GOT3 (cell line): Measurements from ENCODE around the gene DHX35.
"Not testable (repeated sequence)": the region's sequence is repeated elsewhere in the genome, so short reads cannot be mapped to it uniquely, and the experiment has no call there.

Experiments
- DNase-seq: peaks from one replicate; lab custom pipeline; 2025; ENCODE audit warnings: mixed read lengths; lab: John Stamatoyannopoulos, UW

Gene DHX35

DNA sequence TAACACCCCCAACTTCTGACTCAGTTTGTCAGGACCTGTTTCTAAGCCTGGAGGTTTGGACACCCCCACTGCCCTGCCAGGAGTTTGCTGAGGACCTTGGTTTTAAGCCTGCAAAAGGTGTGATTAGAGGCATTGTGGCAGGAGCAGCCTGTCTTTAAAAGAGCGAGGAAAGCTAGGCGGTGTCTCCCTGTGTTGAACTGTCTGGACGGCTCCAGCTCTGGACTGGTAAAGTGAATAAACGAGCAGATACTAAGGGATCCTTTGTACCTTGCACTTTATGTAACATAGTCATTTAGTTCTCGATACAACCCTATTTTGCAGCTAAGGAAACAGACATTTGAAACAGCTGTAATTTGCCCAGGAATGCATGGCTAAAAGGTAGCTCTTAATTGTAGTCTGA, 21.5 kb upstream of the DHX35 start:
- no peak for DNase-seq

DNA sequence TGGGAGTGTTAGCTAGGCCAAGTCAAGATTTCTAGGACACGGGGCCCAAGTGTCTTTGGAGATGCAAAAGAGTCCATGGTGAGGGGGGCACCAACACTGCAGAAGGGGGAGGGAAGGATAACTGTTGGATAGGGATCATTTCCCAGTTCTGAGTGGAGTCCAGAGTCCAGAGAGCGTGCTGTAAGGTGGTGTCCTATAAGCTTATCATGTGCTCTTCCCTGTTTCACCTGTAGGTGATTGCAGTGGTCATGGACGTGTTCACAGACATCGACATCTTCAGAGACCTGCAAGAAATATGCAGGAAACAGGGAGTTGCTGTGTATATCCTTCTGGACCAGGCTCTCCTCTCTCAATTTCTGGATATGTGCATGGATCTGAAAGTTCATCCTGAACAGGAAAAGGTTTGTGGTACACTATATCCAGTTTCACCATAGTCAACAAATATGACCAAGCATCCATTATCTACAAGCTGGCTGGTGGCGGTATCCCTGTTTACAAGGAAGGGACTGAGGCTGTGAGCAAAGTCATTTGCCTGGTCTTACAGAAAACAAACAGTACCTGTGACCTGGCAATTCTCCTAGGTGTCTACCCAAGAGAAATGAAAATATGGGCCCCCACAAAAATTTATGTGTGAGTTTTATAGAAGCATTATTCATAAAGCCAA, 20.3 kb upstream of the DHX35 start:
- no peak for DNase-seq

DNA sequence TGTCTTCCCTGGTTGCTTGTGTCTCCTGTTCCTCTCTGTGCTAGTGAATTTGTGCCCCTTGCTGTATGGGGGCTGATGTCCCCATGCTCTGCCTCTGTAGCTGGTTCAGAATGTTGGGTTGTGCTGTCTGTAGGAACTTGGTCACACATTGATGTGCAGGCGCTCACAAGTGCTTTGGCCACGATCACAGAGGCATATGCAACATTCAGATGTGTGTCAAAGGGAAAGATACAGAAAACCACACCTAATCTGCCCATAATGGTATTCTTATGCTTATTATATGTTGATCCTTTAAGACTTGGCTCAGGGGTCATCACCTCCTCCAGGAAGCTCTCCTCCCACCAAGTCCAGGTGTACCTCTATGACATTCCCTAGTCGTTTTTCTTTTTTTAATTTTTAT, 17.1 kb upstream of the DHX35 start:
- no peak for DNase-seq

DNA sequence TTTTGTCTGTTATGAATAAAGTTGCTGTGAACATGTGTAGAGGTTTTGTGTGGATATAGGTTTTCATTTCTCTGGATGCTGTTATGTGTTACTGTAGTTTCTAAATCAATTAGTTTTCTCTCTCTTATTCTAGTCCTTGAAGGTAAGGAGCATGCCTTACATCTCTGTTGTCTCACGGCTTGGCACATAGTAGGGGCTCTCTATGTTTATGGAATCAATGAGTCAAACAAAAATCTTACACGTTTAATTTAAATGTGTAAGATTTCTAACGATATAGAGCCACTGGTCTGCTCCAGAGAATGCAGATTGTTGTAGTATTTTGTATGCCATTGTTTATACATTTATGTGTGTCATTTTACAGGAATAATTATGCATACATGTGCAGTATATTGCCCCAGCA, 15.3 kb upstream of the DHX35 start:
- no peak for DNase-seq

DNA sequence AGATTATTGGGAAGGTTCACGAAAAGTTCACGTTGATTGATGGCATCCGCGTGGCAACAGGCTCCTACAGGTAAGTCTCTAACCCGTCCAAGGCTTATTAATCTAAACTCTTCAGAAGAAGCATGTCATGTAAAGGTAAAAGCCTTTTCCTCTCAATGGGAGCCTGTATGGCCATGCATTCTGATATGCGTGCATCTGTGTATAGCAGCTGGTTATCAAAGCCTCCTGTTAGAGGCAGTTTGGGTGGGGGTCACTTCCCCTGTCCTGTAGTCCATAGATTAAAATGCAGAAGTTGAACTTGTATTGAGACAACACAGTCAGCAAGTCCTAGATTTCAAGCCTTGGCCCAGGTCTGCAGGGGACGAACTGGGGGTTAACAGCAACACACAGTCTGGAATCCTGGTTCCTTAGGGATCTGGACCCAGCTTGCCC, 14.2 kb upstream of the DHX35 start:
- DNase-seq = no peak

DNA sequence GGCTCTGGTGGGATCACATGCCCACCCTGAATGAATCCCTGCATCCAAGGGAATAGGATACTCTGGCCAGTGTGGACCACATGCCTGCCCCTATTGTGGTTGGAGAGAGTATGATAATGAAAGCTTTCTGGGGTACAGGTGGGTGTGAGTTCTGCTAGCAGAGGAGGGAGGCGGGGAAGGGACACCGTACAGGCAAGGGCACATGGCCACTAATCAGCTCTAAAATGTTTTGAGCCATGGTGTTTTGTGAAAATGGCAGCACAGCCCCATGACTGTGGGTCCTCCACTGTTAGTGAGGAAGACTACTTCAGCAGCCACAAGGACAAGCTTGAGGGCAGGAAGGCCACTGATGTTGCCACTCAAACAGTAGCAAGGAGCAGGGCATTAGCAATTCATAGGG, 11.9 kb upstream of the DHX35 start:
- DNase-seq = no peak

DNA sequence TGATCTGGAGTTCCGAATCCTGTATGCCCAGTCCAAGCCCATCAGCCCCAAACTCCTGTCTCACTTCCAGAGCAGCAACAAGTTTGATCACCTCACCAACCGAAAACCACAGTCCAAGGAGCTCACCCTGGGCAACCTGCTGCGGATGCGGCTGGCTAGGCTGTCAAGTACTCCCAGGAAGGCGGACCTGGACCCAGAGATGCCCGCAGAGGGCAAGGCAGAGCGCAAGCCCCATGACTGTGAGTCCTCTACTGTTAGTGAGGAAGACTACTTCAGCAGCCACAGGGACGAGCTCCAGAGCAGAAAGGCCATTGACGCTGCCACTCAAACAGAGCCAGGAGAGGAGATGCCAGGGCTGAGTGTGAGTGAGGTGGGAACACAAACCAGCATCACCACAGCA, 10.5 kb upstream of the DHX35 start:
- DNase-seq = no peak

DNA sequence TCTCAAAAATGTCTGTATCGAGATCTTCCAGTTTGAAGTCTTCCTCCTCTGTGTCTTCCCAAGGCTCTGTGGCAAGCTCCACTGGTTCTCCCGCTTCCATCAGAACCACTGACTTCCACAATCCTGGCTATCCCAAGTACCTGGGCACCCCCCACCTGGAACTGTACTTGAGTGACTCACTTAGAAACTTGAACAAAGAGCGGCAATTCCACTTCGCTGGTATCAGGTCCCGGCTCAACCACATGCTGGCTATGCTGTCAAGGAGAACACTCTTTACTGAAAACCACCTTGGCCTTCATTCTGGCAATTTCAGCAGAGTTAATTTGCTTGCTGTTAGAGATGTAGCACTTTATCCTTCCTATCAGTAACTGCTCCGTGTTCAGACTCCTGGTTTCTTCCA, 10.0 kb upstream of the DHX35 start:
- no peak for DNase-seq

DNA sequence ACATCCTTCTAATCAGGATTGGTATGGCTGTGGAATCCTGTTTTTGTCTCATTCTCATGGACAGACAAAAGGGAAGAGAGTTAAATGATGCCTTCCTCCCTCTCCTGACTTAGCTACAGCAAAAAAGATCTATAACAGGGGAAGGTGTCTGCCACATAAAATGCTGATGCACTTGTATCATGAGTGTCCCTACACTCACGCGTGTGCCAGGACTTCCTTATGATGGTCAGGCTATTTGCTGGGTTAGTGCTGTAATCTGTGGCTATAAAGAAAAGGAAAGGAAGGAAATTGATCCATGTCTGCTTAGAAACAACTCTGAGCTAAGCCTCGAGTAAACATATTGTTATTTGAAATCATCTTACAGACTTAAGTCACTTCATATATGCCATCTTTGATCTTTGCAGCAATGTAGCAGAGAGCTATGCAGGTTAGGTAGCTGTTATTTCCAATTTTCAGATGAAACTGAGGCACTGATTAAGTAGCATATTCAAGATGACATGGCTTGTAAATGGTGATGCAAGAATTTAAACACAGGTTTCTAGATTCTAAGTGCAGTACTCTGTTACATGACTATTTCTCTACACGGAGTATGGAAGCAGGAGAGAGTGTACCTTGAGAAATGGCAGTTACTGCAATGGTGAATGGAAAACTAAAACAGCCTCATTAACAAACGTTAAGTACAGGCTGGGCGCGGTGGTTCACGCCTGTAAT, 8.4 kb upstream of the DHX35 start:
- no peak for DNase-seq

DNA sequence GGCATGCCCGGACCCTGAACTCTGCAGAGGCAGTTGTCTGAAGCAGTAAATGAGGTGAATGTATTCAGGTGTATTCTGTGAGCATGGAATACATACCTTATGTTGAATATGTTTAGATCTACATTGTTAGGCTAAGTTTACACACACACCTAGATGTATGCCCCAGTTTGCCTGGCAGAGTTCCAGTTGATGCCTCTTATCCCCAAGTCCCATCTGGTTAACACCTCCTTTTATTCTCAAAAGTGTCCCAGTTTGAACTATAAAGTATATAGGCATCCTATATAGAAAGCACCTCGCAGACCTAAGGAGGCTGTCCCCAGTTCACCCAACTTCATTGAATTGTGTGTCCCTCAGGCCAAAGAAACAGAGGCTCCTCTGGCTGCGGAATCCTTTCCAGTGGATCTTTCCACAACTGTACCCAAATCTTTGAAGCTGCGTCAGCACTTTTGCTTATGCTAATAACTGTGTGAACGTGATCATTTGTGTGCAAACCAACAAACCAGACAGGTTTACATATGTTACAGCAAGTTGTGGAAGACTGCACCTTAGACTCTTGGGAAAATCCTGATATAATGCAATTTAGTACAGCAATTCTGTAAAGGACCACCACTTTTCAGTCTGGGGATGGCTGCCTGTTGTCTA, 4.8 kb upstream of the DHX35 start:
- no peak for DNase-seq

DNA sequence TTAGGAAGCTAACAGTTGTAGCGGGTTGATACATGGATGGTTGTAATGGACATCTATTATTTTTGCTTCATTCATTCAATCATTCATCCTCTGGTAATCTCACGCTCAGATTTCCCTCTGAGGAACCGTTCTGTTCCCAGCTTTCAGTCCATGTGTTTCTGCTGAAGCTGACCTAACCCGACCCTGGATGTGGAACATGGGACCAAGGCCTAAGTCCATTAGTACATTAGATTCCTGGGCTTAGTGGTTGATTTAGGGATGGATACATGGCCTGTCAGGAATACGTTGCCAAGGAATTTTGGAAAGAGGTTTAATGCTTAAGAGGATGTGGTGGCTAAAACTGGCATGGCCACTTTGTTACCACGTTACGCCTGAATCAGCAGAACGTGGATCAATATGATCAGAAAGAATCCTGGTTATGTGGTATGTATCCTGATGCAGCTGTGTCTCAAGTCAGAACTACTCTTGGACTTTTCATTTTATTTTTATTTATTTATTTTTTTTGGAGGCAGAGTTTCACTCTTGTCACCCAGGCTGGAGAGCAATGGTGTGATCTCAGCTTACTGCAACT, 4.1 kb upstream of the DHX35 start:
- no peak for DNase-seq

DNA sequence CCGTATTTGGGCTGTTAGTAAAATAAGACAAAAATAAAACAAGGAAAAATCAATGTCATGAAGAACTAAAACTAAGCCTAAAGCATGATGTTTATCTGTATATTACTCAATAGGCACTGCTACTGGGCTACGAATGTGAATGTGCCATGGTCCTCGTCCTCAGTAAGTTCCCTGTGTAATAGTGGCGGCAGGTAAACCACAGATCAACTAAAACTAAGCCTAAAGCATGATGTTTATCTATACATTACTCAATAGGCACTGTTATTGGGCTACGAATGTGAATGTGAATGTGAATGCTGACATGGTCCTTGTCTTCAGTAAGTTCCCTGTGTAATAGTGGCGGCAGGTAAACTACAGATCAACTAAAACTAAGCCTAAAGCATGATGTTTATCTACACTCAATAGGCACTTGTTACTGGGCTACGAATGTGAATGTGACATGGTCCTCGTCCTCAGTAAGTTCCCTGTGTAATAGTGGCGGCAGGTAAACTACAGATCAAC, 1.9 kb upstream of the DHX35 start:
- DNase-seq = not testable (repeated sequence)

DNA sequence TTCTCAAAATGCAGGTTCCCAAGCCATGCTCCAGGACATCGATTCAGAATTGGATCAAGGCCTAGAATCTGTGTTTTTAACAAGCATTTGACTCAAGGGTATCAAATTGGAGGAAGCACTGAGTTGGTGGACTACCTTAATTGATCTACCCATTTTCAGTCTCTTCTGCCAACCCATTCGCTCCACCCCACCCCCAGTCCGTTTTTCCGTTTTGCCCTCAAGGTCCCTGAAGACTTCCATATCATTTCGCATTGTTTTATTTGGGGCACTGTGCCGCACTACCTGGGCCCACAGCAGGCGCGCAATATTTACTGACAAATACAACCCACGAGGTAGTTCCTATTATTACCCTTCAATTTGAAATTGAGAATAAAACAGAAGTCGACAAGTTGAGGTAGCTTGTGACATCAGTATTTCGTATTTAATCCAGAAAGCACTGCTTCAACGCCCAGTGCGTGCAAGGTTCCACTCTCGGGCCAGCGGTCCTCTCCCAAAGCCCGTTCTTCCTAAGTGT, 557 bp upstream of the DHX35 start:
- DNase-seq = no peak

DNA sequence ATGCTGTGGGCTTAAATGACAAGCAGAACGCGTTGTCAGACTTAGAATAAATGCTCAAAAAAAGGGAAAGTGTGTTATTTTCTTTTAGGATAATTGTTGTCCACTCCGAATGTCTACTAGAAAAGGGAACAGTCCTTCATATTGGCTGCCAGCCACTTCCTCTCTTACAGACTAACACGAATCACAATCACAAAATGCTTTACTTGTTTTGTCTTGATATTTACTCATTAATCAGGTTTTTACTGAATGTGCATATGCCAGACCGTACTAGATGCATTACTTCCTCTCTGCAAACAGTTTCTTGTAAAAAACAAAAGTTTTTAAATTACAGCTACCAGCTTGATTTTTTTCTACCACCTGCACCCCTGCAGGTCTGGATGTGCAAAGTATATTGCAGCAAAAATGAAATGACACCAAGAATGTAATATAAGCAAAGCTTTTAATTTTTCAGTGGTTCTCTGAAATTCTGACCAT, 821 bp downstream of the DHX35 start:
- DNase-seq = no peak

DNA sequence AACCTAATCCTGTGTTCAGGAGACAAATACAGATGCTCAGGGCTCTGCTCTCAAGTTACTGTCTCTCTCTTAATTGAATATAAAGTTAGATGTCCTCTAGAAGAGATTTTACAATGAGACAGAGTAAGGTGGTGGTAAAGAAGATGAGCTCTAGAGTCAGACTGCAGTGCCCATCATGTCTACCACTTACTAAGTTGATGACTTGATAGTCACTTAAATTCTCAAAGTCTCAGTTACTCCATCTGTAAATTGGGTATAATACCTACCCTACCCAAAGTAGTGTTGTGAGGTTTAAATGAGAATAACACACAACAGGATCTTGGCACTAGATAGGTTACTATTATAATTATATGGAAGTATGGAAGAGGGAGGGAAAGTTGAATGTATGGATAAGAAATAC, 1.6 kb downstream of the DHX35 start:
- DNase-seq = no peak

DNA sequence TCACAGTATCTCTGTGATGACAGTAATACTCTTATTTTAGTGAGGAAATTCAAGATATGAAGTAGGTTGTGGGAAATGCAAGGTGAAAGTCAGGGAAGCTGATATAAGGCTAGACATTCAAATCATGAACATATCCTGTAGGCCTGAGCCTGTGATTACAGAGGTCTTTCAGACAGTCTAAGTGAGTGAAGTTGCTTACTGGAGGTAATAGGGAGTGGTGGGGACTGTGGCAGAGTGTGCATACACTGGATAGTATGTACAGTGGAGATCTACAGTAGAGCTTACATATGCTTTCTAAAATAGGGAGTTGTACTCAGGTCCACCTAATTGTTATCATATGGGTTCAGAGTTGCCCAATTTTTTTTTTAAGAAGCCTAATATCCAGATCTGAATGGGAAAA, 3.1 kb downstream of the DHX35 start:
- DNase-seq = no peak

DNA sequence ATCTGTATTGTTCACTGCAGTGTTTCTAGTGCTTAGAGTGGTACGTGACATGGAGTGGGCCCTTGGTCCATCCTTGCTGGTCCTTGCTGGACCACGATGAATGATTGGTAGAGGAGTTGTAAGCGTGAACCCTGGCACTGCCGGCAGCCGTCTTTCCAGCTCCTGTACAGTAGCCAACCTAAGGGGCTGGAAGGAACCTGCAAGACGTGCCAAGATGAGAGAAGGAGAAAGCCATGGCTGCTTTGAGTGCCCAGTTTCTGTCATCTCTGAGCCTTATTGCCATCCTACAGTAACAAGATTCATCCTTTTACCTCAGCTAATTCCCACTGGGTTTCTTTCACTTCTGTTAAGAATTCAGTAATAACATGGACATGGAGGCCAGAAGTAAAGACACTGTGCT, 5.9 kb downstream of the DHX35 start:
- DNase-seq = no peak

DNA sequence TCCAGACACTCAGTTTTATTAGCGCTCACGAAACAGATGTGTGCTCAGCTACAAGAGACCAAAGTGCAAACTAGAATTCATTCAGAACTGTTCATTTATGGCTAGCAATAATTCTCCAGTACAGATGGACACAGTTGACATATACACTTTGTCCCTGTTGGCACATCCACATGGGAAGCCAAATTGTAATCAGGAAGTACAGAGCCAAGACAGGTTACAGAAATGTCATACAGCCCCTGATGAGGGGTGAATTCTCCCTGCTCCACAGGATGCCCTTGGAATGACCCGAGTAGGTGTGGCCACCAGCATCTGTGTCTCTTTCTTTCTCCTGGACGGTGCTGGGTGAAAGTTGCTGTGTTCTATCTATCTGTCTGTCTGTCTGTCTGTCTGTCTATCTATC, 7.6 kb downstream of the DHX35 start:
- DNase-seq = no peak

DNA sequence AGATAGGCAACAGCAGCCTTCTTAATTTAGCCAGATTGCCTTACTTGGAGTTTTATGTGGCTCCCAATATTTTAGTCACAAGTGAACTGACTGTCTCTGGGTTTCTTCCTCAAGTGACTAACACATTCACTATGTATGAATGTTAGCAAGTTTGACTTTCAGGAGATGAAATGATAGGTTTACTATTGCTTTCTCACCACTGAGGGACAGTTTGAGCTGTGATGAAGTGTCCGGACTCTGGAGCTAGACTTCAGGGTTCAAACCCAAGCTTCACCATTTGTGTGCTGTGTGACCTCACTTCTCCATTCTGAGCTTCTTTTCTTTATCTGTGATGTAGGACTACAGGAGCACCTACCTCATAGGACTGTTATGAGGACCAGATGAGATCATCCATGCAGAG, 8.2 kb downstream of the DHX35 start:
- DNase-seq = no peak

DNA sequence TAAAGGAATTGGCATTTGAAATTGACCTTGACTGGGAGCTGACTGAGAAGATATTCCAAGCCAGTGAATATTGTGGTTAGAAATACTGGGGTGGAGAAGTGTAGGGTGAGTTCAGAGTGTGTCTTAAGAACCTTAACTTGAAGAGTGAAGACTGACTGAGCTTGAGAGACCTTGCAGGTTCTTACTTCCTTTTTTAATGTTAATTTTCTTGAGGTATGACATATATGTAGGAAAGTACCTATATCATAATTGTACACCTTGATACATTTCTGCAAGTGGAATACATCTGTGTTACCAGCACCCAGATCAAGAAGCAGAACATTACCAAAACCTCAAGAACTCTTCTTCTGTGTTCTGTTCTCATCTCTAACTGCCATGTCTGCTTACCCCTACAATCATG, 11.0 kb downstream of the DHX35 start:
- DNase-seq = no peak

DNA sequence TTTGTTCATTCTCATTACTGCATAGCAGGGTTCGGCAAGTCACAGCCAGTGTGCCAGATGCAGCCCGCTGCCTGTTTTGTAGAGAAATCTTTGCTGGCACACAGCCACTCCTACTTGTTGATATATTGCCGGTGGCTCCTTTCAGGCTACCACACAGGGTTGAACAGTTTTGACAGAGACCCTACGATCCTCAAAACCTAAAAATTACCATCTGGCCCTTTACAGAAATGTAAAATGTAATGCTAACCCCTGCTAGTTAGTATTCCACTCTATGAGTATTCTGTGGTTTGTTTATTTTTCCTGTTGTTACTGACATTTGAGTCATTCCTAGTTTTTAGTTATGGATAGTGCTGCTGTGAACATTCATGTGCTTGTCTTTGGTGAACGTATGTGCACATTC, 11.5 kb downstream of the DHX35 start:
- DNase-seq = no peak

DNA sequence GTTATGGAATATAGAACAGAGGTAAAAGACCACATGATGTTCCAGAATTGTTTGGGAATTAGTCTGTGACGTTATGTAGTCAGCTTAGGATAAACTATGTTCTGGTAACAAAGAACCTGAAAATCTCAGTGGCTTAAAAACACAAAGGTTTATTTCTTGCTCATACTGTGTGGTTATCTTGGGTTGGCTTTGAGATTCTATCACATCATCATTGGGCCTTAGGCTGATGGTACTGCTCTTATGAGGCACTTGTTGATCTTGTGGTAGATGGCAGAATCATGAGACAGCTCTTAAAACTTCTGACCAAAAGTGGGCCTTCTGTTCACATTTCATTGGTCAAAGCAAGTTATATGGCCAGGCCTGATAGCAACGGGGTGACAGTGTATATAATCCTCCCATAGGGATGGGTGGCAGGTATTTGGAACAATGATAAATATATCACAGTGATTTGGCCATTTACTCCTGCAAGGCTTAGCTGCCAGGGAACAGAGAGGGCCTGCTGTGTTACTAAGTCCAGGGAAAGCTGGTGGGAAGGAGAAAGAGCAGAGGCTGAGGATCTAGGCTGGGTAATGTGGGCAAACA, 13.5 kb downstream of the DHX35 start:
- DNase-seq = no peak
